HG03066 (cell line): ENCODE data around the gene CD81.
"Not testable (repeated sequence)": the region's sequence is repeated elsewhere in the genome, so short reads cannot be mapped to it uniquely, and the experiment has no call there.

Source experiments
- ATAC-seq: cut with Tn5 transposase; IDR thresholded peaks from one replicate; pipeline ENCODE4 v1.9.1; 2021; ENCODE audit warnings: low read depth; ENCODE audit not compliant: unreplicated experiment

Gene CD81

DNA sequence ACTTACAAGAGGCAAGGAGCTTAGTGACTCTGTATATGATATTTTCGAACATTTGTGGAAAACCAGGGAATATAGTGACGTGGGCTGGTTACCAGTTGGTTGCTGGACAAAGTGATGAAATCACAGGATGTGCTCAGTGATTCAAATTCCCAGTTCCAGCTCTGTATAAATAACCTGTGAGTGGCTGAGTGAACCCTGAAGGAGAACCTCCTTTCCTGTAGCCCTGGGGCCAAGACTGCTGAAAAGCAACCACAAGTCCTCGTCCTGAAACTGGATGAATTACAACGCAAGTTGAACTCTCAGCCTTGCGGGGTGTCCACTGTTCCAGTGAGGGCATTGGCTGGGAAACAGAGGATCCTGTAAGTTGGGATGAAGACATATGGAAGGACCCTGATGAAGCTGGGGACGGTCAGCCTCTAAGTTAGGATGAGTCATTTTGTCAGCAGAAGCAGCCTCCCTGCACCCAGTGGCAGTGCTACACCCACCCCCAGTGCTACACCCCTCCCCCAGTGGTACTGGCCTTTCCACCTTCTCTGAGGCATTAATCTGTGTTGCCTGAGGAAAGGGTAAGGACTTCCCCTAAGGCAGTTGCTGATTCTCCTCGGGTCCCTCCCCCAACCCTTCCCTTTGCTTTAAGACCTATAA is 22.0 kb upstream of the CD81 start:
- ATAC-seq, result no peak

- no peak for ATAC-seq
Measured at GRCh38 chr11:2357246-2357645, 19.9 kb upstream of the CD81 start.

- ATAC-seq, result not testable (repeated sequence)
Measured at GRCh38 chr11:2357651-2358050, 19.5 kb upstream of the CD81 start.

DNA sequence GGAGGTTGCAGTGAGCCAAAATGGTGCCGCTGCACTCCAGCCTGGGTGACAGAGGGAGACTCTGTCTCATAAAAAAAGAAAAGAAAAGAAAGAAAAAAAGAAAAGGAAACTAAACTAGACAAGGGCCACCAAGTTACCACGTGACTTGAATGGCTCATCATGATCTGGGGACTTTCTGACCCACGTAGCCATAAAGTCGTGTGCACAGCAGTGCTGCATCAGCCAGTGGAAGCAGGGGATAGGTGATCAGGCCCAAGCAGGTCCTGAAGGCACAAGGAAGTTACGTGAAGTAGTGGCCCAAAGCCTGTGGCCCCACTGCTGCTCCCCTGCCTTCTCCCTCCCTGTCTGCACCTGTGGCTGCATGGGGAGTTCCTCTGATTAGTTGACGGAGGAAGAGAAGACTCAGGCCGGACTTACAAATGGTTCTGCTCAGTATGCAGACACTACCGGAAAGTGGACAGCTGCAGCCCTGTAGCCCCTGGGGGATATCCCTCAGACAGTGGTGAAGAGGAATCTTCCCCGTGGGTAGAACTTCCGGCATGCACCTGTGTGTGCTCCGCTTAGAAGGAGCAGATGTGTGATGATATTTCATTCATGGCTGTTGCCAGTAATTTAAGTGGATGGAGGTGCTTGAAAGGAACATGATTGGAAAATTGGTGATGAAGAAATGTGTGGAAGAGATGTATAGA is 18.2 kb upstream of the CD81 start:
- no peak for ATAC-seq

GRCh38 chr11:2359557-2359956 is 17.6 kb upstream of the CD81 start:
- no peak for ATAC-seq

DNA sequence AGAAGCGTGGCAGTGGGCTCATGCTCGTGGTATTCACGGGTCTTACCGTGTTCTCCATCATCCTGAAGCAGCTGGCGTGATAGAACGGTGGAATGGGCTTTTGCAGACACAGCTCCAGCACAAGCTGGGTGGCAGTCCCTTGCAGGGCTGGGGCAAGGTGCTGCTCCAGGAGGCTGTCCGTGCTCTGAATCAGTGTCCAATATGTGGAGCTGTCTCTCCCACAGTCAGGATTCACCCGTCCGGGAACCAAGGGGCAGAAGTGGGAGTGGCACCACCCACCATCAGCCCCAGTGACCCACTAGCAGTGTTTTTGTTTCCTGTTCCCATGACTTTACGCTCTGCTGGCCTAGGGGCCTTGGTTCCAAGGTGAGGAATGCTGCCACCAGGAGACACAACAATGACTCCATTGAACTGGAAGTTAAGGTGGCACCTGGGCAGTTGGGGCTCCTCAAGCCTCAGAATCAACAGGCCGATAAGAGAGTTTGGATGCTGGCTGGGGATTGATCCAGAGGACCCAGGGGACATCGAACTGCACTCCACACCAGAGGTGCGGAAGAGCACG is 16.9 kb upstream of the CD81 start:
- ATAC-seq, result no peak

DNA sequence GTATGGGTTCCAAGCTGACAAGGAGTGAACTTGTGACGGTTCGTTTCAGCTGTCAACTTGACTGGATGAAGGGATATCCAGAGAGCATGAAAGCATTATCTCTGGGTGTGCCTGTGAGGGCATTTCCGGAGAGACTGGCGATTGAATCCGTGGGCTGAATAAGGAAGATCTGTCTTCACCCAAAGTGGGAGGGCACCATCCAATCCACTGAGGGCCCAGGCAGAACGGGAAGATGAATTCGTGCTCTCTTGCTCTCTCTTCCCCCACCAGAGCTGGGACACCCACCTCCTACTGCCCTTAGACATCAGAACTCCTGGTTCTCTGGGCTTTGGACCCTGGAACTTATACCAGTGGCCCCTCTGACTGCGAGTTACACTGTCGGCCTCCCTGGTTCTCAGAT is 15.5 kb upstream of the CD81 start:
- ATAC-seq, result no peak

GRCh38 chr11:2362414-2362813 is 14.7 kb upstream of the CD81 start:
- ATAC-seq, result no peak

DNA sequence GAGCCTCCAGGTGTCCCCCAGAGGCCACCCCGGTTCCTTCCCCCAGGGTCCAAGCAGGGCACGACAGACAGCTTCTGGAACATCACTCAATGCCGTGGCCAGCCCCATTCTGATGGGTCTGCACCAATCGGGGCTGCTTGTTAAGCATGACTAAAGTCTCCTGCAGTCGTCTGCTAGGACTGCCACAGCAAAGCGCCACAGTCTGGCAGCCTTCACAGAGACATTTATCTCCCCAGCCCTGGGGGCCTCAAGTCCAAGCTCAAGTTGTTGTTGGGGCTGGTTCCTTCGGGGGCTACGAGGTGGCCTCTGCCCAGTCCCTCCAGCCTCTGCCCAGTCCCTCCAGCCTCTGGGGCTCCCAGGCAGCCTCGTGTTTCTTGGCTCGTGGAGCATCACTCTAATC is 14.0 kb upstream of the CD81 start:
- no peak for ATAC-seq

DNA sequence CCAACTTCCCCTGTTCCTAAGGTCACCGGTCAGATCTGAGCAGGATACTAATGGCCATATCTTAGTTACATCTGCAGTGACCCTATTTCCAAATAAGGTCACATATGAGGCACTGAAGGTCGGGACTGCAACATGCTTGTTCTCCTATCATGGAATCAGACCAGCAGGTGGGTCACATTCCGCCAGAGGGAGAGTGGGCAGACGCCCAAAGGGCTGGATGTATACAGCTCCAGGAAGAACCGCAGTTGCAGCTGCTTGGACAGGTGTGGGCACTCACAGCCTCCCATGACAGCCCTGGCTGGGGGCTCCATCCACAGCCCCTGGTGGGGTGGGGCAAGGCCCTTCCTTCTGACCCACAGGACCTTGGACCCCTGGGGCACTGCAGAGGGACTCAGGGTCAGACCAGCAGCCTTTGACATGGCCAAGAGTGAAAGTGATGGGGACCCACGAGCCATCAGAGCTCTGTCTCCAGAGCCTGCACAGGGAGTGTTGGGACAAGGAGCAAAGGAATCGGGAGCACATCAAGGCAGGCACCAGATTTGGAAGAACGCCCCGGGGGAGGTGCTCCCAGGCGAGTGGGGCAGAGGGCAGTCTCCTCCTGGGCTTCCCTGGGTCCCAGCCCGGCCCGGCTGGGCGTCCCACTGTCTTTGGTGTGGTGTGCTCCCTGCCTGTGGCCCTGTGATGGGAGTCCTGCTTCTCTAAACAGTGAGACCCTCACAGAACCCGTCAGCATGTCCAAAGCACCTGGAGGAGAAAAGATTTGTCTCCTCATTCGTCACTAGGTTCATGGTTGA is 13.3 kb upstream of the CD81 start:
- ATAC-seq, result no peak

- ATAC-seq, result not testable (repeated sequence)
Measured at GRCh38 chr11:2364386-2364785, 12.7 kb upstream of the CD81 start.

DNA sequence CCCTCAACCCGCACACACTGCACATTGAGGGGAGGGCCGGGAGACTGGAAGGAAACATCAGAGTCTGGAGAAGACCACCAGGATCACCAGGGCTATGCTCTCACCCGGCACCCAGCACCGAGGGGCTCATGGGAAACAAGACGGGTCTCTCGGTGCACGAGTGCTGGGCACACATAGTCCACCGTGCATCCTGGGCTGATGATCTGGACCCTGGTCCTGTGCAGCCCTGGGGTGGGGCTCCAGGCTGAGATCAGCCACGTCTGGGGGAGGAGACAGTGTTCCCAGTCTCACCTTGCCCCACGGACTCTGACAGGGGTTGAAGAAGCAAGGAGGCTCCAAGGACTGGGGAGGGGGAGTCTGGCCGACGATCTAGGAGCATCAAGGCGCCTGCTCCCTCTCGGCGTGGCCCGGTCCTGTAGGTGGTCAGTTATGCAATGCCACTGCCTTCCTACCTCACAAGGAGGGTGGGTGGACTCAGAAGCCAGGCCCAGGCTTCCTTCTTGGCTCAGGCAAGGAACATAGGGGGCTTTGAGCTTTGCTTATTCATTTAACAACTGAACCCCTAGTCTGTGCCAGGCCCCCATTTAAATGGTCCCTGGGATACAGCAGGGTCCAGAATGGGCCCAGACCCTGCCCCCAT is 11.4 kb upstream of the CD81 start:
- no peak for ATAC-seq

- no peak for ATAC-seq
Measured at GRCh38 chr11:2366276-2366675, 10.8 kb upstream of the CD81 start.

DNA sequence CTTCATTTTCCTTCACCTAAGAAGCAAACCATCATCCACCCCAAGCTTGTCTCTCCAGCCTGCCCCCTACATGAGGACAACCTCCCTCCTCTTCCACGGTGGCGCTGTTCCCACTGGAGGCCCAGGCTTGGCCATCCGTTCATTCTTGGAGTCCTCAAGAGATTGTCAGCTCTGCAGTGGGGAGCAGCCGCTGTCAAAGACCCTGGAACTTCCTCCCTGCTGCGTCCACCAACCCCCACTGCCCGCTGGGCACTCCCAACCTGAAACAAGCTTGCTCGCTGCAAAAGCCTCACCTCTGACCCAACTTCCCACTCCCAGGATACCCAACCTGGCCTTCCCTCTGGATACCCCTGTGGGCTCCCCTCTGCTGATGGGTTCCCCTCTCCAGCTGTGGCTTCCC is 10.4 kb upstream of the CD81 start:
- no peak for ATAC-seq

- ATAC-seq, result no peak
Measured at GRCh38 chr11:2367266-2368160, 9.6 kb upstream of the CD81 start.

GRCh38 chr11:2368178-2368850 is 8.8 kb upstream of the CD81 start:
- no peak for ATAC-seq

- no peak for ATAC-seq
Measured at GRCh38 chr11:2368851-2369180, 8.3 kb upstream of the CD81 start.

DNA sequence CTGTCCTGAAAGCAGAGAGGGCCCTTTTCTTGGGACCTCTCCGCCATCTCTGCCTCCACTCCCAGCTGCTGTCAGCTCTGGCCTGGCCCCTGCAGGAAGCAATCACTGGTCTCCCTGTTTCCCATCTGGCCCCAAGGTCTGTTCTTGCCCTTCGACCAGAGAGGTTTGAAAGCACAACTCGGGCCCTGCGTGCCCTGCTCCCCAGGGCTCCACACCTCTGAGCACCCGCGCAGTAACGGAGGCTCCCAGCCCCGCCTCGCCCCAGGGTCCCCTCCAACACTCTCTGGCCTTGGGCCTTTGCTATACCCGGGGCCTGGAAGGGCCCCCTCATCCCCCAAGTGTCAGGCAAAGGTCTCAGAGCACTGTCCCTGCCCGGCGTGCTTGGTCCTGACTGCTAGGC is 7.8 kb upstream of the CD81 start:
- no peak for ATAC-seq

DNA sequence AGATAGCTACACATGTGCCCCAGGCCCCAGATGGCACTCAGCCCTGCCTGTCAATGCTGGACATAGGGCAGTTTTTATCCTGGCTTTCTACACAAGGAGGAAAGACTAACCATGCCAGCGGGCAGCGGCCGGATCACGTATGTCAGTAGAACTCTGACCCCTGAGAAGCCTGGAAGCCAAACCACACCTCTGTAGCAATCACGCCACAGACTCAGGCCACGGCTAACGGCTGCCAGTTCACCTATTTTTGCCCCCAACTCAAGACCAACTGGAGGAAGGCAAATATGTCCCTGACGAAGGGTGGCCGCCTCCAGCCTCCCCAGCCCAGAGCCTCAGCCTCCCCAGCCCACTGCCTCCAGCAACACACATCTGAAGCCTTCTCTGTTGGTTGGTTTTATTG is 7.2 kb upstream of the CD81 start:
- no peak for ATAC-seq
